GM12878 (cell line): ENCODE results near the gene APOBEC3B. TPM values are rescaled to one million over a fixed set of nuclear protein-coding genes. Genes with fewer than 3 reads are reported as not detected.

ENCODE experiments used
- ATAC-seq: fragments of 200-7000 bp; cut with Tn5 transposase; 3 replicates; pipeline ENCODE4 v1.9.1; 2020; ENCODE audit warnings: mild to moderate bottlenecking, moderate library complexity
- BruUV-seq: library from RNA; stranded (reverse); fragments of 400-500 nt; replicated peaks from 2 replicates; lab custom pipeline; 2021; lab: Mats Ljungman, UMichigan
- CTCF ChIA-PET: fragments of 300-600 bp; sonication (Branson Sonifier 250); formaldehyde crosslinking; extraction: SDS; loops from one replicate; lab custom pipeline; 2021; ENCODE audit warnings: inconsistent platforms; lab: Yijun Ruan, JAX
- POLR2A ChIA-PET: fragments of 350-600 bp; formaldehyde crosslinking; extraction: SDS; loops from one replicate; lab custom pipeline; 2021; ENCODE audit warnings: inconsistent platforms; lab: Charles Lee
- RAD21 ChIA-PET: fragments of 300-600 bp; sonication (Branson Sonifier 250); formaldehyde crosslinking; loops from one replicate; lab custom pipeline; 2023; ENCODE audit warnings: antibody characterized with exemption; ENCODE audit not compliant: unreplicated experiment; lab: Charles Lee
- SMC1A ChIA-PET: fragments of 300-600 bp; sonication (Branson Sonifier 250); formaldehyde crosslinking; loops from one replicate; lab custom pipeline; 2023; ENCODE audit not compliant: unreplicated experiment, uncharacterized antibody; lab: Charles Lee
- DNase-seq: peaks from one replicate; pipeline ENCODE4 v3.0.0-alpha.2; 2011; ENCODE audit warnings: low read depth, low spot score
- FAIRE-seq: peaks from 3 replicates; lab custom pipeline; 2011; peaks lifted over from hg19 to GRCh38; lab: Jason Lieb, UNC
- H2AFZ ChIP-seq: 2 replicates; pipeline ENCODE4 v1.6.0; 2011; ENCODE audit warnings: low read depth, low read length, control low read depth; ENCODE audit not compliant: control insufficient read depth
- H3K27ac ChIP-seq: 2 replicates; pipeline ENCODE4 v1.5.1; 2011; ENCODE audit warnings: control low read depth; ENCODE audit not compliant: control insufficient read depth, insufficient read depth
- H3K27me3 ChIP-seq, 2 experiments: replicated peaks in 1 of 2; 2 replicates each; pipeline versions ENCODE4 v1.6.0 to v1.6.1; 2011; ENCODE audit warnings: low read length in 1 of 2; ENCODE audit not compliant: control insufficient read depth in 2 of 2, insufficient read depth in 2 of 2
- H3K36me3 ChIP-seq, 2 experiments: 2 replicates each; pipeline ENCODE4 v1.5.1; 2011; ENCODE audit warnings: low read length in 1 of 2; ENCODE audit not compliant: control insufficient read depth in 2 of 2, insufficient read depth in 2 of 2
- H3K4me1 ChIP-seq: 2 replicates; pipeline ENCODE4 v1.6.1; 2011; ENCODE audit warnings: mild to moderate bottlenecking, low read length, moderate library complexity, mixed read lengths; ENCODE audit not compliant: control insufficient read depth, insufficient read depth
- H3K4me2 ChIP-seq: 2 replicates; pipeline ENCODE4 v1.6.0; 2011; ENCODE audit warnings: control low read depth; ENCODE audit not compliant: control insufficient read depth, insufficient read depth
- H3K4me3 ChIP-seq: fragments of 200-600 bp; sonication (generic); 2 replicates; pipeline ENCODE4 v1.5.1; 2016
- H3K79me2 ChIP-seq: 2 replicates; pipeline ENCODE4 v1.6.0; 2011; ENCODE audit warnings: low read length; ENCODE audit not compliant: control insufficient read depth, insufficient read depth
- H3K9ac ChIP-seq: 2 replicates; pipeline ENCODE4 v1.8.0; 2011; ENCODE audit warnings: low read length, control low read depth, mixed read lengths; ENCODE audit not compliant: control insufficient read depth, insufficient read depth
- H3K9me3 ChIP-seq: replicated peaks from 3 replicates; pipeline ENCODE4 v1.5.1; 2011; ENCODE audit warnings: mild to moderate bottlenecking, low read length; ENCODE audit not compliant: control insufficient read depth, insufficient read depth
- H4K20me1 ChIP-seq: 2 replicates; pipeline ENCODE4 v1.6.0; 2011; ENCODE audit not compliant: control insufficient read depth, insufficient read depth
- BACH1 ChIP-seq: fragments of 450-650 bp; IDR thresholded peaks from 2 replicates; pipeline ENCODE4 v1.6.1; 2017; ENCODE audit warnings: mild to moderate bottlenecking, borderline replicate concordance
- BHLHE40 ChIP-seq, 2 experiments: fragments of 450-650 bp in 1 of 2; IDR thresholded peaks; 2 replicates each; pipeline ENCODE4 v1.6.1; 2011 to 2017; ENCODE audit warnings: low read depth in 2 of 2, borderline replicate concordance in 1 of 2, improper control_type of control experiment in 1 of 2, low read length in 1 of 2, mild to moderate bottlenecking in 1 of 2
- CBFB ChIP-seq: IDR thresholded peaks from 2 replicates; pipeline ENCODE4 v1.6.1; 2016; ENCODE audit warnings: antibody characterized with exemption, low read depth
- CHD2 ChIP-seq: IDR thresholded peaks from 2 replicates; pipeline ENCODE4 v1.6.1; 2011; ENCODE audit warnings: low read depth, low read length, improper control_type of control experiment, borderline replicate concordance
- JUND ChIP-seq: IDR thresholded peaks from 2 replicates; pipeline ENCODE4 v1.6.1; 2012; ENCODE audit warnings: low read depth, mild to moderate bottlenecking, low read length, improper control_type of control experiment, moderate library complexity
- KDM1A ChIP-seq: fragments of 200-600 bp; sonication (generic); IDR thresholded peaks from 2 replicates; pipeline ENCODE4 v1.6.1; 2016; ENCODE audit warnings: borderline replicate concordance
- NR2C2 ChIP-seq: IDR thresholded peaks from 2 replicates; pipeline ENCODE4 v1.6.1; 2011; ENCODE audit warnings: borderline replicate concordance, low read depth; ENCODE audit not compliant: control insufficient read depth, insufficient read length
- SIN3A ChIP-seq: IDR thresholded peaks from 2 replicates; pipeline ENCODE4 v1.6.1; 2012; ENCODE audit warnings: low read depth, low read length, improper control_type of control experiment
- SIX5 ChIP-seq: IDR thresholded peaks from 2 replicates; pipeline ENCODE4 v1.6.1; 2011; ENCODE audit warnings: mild to moderate bottlenecking, low read depth, low read length, moderate library complexity; ENCODE audit not compliant: severe bottlenecking
- SUZ12 ChIP-seq: fragments of 200-600 bp; sonication (generic); IDR thresholded peaks from one replicate; pipeline ENCODE4 v1.6.1; 2018; ENCODE audit warnings: antibody characterized with exemption, mild to moderate bottlenecking; ENCODE audit not compliant: unreplicated experiment
- WGBS: methylation state at CpG from one replicate; pipeline ENCODE4 v1.1.6; 2016; ENCODE audit warnings: low lambda C conversion rate; ENCODE audit not compliant: insufficient replicate concordance, insufficient coverage; ENCODE audit errors: missing lambda C conversion rate; 5-methylcytosine and 5-hydroxymethylcytosine counted together
- in situ Hi-C: fragments of 300-500 bp; cut with MboI; formaldehyde crosslinking; loops from 9 replicates; pipeline ENCODE4 v1.14.3; 2018; ENCODE audit warnings: mixed read lengths
- intact Hi-C: fragments of 100-400 bp; cut with micrococcal nuclease; formaldehyde crosslinking; loops from one replicate; pipeline ENCODE4 v1.14.2; 2022; ENCODE audit not compliant: unreplicated experiment
- polyA plus RNA-seq, 11 experiments: library from polyadenylated mRNA; depleted of rRNA in 4 of 11; unstranded in 6 of 11; stranded (reverse) in 5 of 11; fragments of >200 nt; fragmentation: Nextera tagmentation in 4 of 11; fragmentation: Illumina TruSeq in 1 of 11; extraction: Ambion mirVana in 4 of 11; extraction: Trizol in 1 of 11; gene quantifications; 1 replicate in 1 of 11; 2 replicates in 10 of 11; pipeline versions ENCODE4 v1.2.1 to v1.2.3, GENCODE V29; 2011 to 2016; ENCODE audit warnings: inconsistent platforms in 2 of 11, missing spikeins in 2 of 11, low read depth in 1 of 11
- total RNA-seq, 4 experiments: library from RNA; depleted of rRNA in 3 of 4; stranded (reverse); fragments of >200 nt in 3 of 4; fragmentation: Illumina TruSeq in 1 of 4; extraction: Trizol in 1 of 4; gene quantifications; 2 replicates each; pipeline versions ENCODE4 v1.2.1 to v1.2.3, GENCODE V29; 2013 to 2021
- TF ChIP-seq, protein P1 (sequence below): fragments of 150-350 bp; IDR thresholded peaks from 2 replicates; pipeline ENCODE4 v1.6.1; 2014; ENCODE audit warnings: mild to moderate bottlenecking, low read depth, low read length

Gene APOBEC3B
- total and polyA plus RNA-seq, 10 of the 15 experiments (the other 5 are each of a cell fraction or from before 2014, with no cell fraction given) = 2.4 to 75.1 (median 30.9) TPM

DNA sequence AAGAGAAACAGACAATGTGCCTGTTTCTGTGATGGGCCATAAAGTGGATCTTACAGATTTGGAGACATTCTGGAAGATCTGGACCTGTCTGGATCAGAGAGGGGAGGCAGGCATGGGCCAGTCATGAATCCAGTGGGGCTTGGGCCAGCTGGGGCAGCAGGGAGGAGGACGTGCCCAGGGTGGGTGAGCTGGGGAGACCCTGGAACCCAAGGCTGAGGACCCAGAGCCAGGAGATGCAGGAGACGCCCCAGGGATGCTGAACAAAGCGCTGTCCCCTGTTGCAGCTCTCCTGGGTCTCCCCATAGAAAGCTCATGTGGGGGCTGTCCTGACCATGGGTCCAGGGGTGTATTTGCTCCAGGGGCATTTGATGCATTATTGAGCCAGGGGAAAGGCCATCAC lies 26.2 kb upstream of the APOBEC3B start:
- POLR2A ChIA-PET = interaction anchor here (1.0 kb wide), 1 partner anchor 13 kb away, joined by 3 read pairs; no protein-coding TSS in a partner anchor
- intact Hi-C loops = no loop called here
- WGBS = 49% methylated on average over 3 of the region's 3 CpGs

More for the DNA sequence above, 26.2 kb upstream of the APOBEC3B start:
- Histone ChIP-seq H3K27ac (no peak overlapping the region; the same call in 1 of the 2 replicates), H3K4me1 (peaks cover 24% of the 10 kb centered on the region), H3K36me3 (no peaks in the 10 kb centered on the region), H3K4me2 (no peak overlapping the region), H3K4me3 (no peak overlapping the region), H2AFZ (no peak overlapping the region; the same call in 1 of the 2 replicates), H4K20me1 (no peaks in the 10 kb centered on the region), H3K9ac (no peak overlapping the region), H3K9me3 (no peaks in the 10 kb centered on the region), H3K79me2 (no peaks in the 10 kb centered on the region), H3K27me3 (no peaks in the 10 kb centered on the region)
- BruUV-seq = no TSS peak
- in situ Hi-C loops = no loop called here
- ChIA-PET SMC1A (interaction anchor here (0.6 to 1.2 kb wide), 2 partner anchors 15 to 85 kb away, joined by 3 read pairs; no protein-coding TSS in a partner anchor), RAD21 (interaction anchor here (1.3 kb wide), 1 partner anchor 86 kb away, joined by 4 read pairs; no protein-coding TSS in a partner anchor), CTCF (interaction anchor here (0.9 to 6.4 kb wide), 4 partner anchors 15 to 86 kb away, joined by 3 to 41 read pairs (median 7); no protein-coding TSS in a partner anchor)
- TF ChIP-seq KDM1A = no peak
- no peak for TF ChIP-seq NR2C2
- TF ChIP-seq BHLHE40 (IDR thresholded peaks at IDR 0.05; ENCODE audit: borderline replicate concordance in 1 of 2, low read depth in 2 of 2, low read length in 1 of 2) = no peak
- no peak for TF ChIP-seq CBFB
- TF ChIP-seq JUND = no peak
- no peak for TF ChIP-seq SUZ12
- TF ChIP-seq BACH1 = no peak
- no peak for TF ChIP-seq SIN3A
- TF ChIP-seq CHD2 = no peak
- TF ChIP-seq SIX5 = no peak
- TF ChIP-seq, protein P1, sequence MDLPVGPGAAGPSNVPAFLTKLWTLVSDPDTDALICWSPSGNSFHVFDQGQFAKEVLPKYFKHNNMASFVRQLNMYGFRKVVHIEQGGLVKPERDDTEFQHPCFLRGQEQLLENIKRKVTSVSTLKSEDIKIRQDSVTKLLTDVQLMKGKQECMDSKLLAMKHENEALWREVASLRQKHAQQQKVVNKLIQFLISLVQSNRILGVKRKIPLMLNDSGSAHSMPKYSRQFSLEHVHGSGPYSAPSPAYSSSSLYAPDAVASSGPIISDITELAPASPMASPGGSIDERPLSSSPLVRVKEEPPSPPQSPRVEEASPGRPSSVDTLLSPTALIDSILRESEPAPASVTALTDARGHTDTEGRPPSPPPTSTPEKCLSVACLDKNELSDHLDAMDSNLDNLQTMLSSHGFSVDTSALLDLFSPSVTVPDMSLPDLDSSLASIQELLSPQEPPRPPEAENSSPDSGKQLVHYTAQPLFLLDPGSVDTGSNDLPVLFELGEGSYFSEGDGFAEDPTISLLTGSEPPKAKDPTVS = no peak
- no peak for DNase-seq
- FAIRE-seq = no peak
- no peak for ATAC-seq
